Trophoblast cell (in vitro differentiated cells and primary cell): ENCODE results near the gene PDE4D.
A peak's percentile ranks its signal among the peaks of the same experiment; 100 is the strongest.

Experiments
- DNase-seq, 2 donors: peaks; one replicate each; pipeline ENCODE4 v3.0.0-alpha.2; 2016
- H2AFZ ChIP-seq: 2 replicates; pipeline ENCODE4 v1.6.1; 2013; ENCODE audit warnings: low read length, moderate library complexity, mild to moderate bottlenecking; ENCODE audit not compliant: insufficient read depth, poor library complexity
- H2AK5ac ChIP-seq: 2 replicates; pipeline ENCODE4 v1.6.1; 2013; ENCODE audit warnings: mild to moderate bottlenecking, low read length
- H2BK120ac ChIP-seq: 2 replicates; pipeline ENCODE4 v1.6.1; 2013; ENCODE audit warnings: low read length, mild to moderate bottlenecking, moderate library complexity; ENCODE audit not compliant: insufficient read depth, poor library complexity
- H2BK12ac ChIP-seq: 2 replicates; pipeline ENCODE4 v1.6.1; 2013; ENCODE audit warnings: mild to moderate bottlenecking, low read length, moderate library complexity
- H2BK5ac ChIP-seq: 2 replicates; pipeline ENCODE4 v1.6.1; 2013; ENCODE audit warnings: low read length, low read depth, moderate library complexity, mild to moderate bottlenecking; ENCODE audit not compliant: poor library complexity
- H3K14ac ChIP-seq: 2 replicates; pipeline ENCODE4 v1.6.1; 2013; ENCODE audit warnings: mild to moderate bottlenecking, low read length
- H3K18ac ChIP-seq: 2 replicates; pipeline ENCODE4 v1.6.1; 2013; ENCODE audit warnings: mild to moderate bottlenecking, low read length
- H3K23ac ChIP-seq: 2 replicates; pipeline ENCODE4 v1.6.1; 2013; ENCODE audit warnings: low read length
- H3K27ac ChIP-seq: 2 replicates; pipeline ENCODE4 v1.5.1; 2013; ENCODE audit warnings: low read depth, mild to moderate bottlenecking, inconsistent platforms, low read length, moderate library complexity
- H3K27me3 ChIP-seq: 2 replicates; pipeline ENCODE4 v1.6.1; 2013; ENCODE audit warnings: inconsistent platforms, mild to moderate bottlenecking, low read length, moderate library complexity; ENCODE audit not compliant: insufficient read depth
- H3K36me3 ChIP-seq, 2 experiments: 1 replicate in 1 of 2; 2 replicates in 1 of 2; pipeline ENCODE4 v1.6.1; 2013; ENCODE audit warnings: low read length in 2 of 2, mild to moderate bottlenecking in 2 of 2, moderate library complexity in 1 of 2; ENCODE audit not compliant: insufficient read depth in 2 of 2, control insufficient read depth in 1 of 2
- H3K4ac ChIP-seq: 2 replicates; pipeline ENCODE4 v1.6.1; 2013; ENCODE audit warnings: low read depth, mild to moderate bottlenecking, low read length, moderate library complexity
- H3K4me1 ChIP-seq, 2 experiments: 1 replicate in 1 of 2; 2 replicates in 1 of 2; pipeline ENCODE4 v1.6.1; 2013; ENCODE audit warnings: low read length in 2 of 2, mild to moderate bottlenecking in 2 of 2, moderate library complexity in 1 of 2; ENCODE audit not compliant: insufficient read depth in 2 of 2, control insufficient read depth in 1 of 2
- H3K4me2 ChIP-seq: 2 replicates; pipeline ENCODE4 v1.6.1; 2013; ENCODE audit warnings: inconsistent platforms, mild to moderate bottlenecking, low read length, moderate library complexity
- H3K4me3 ChIP-seq: 2 replicates; pipeline ENCODE4 v1.5.1; 2013; ENCODE audit warnings: mild to moderate bottlenecking, low read depth, low read length, inconsistent platforms
- H3K79me1 ChIP-seq: one replicate; pipeline ENCODE4 v1.6.1; 2013; ENCODE audit warnings: low read length
- H3K79me2 ChIP-seq: 2 replicates; pipeline ENCODE4 v1.6.1; 2013; ENCODE audit warnings: low read length, mild to moderate bottlenecking; ENCODE audit not compliant: control insufficient read depth, insufficient read depth, poor library complexity
- H3K9ac ChIP-seq: 2 replicates; pipeline ENCODE4 v1.6.1; 2013; ENCODE audit warnings: mild to moderate bottlenecking, low read length
- H3K9me3 ChIP-seq: 2 replicates; pipeline ENCODE4 v1.6.1; 2013; ENCODE audit warnings: low read depth, mild to moderate bottlenecking, control low read depth, inconsistent platforms, low read length; ENCODE audit not compliant: insufficient read depth
- H4K12ac ChIP-seq: 2 replicates; pipeline ENCODE4 v1.6.1; 2013; ENCODE audit warnings: low read depth, mild to moderate bottlenecking, low read length, moderate library complexity
- H4K8ac ChIP-seq: 2 replicates; pipeline ENCODE4 v1.6.1; 2013; ENCODE audit warnings: low read depth, mild to moderate bottlenecking, low read length, moderate library complexity
- H4K91ac ChIP-seq: one replicate; pipeline ENCODE4 v1.6.1; 2013; ENCODE audit warnings: low read depth, mild to moderate bottlenecking, low read length, moderate library complexity
- WGBS: extraction: QIAGEN DNeasy Blood & Tissue Kit; methylation state at CpG from one replicate; pipeline ENCODE4 v1.1.7; 2013; ENCODE audit warnings: missing lambda C conversion rate; ENCODE audit not compliant: insufficient read length, insufficient coverage; ENCODE audit errors: extremely low coverage; 5-methylcytosine and 5-hydroxymethylcytosine counted together

PDE4D gene

GRCh38 chr5:59564895-59565294, 328.6 kb downstream of the PDE4D start:
- Histone ChIP-seq H4K12ac (no peak overlapping the region), H3K4me2 (no peak overlapping the region), H3K79me1 (no peaks in the 10 kb centered on the region), H3K9ac (no peak overlapping the region), H3K27ac (no peak overlapping the region), H2BK120ac (no peak overlapping the region), H4K8ac (no peak overlapping the region), H2AFZ (no peak overlapping the region), H2BK5ac (no peak overlapping the region), H3K79me2 (no peaks in the 10 kb centered on the region), H2AK5ac (no peak overlapping the region), H3K18ac (no peak overlapping the region), H3K4ac (no peak overlapping the region), H3K4me1 (peaks cover 3 to 4% of the 10 kb centered on the region in 2 experiments), H3K36me3 (no peaks in the 10 kb centered on the region), H3K23ac (no peak overlapping the region), H3K27me3 (no peaks in the 10 kb centered on the region), H3K9me3 (no peaks in the 10 kb centered on the region), H3K4me3 (no peak overlapping the region), H4K91ac (no peak overlapping the region), H3K14ac (no peak overlapping the region), H2BK12ac (no peak overlapping the region)
- no peak for DNase-seq
- WGBS: no CpG with 5 or more reads among the region's 1 CpG

GRCh38 chr5:59562756-59563389, 330.7 kb downstream of the PDE4D start:
- Histone ChIP-seq H2AK5ac (no peak overlapping the region), H3K79me1 (no peaks in the 10 kb centered on the region), H4K12ac (no peak overlapping the region), H3K27me3 (no peaks in the 10 kb centered on the region), H2AFZ (no peak overlapping the region), H2BK12ac (no peak overlapping the region), H3K27ac (no peak overlapping the region), H4K8ac (no peak overlapping the region), H3K23ac (no peak overlapping the region), H2BK5ac (no peak overlapping the region), H3K18ac (no peak overlapping the region), H3K79me2 (no peaks in the 10 kb centered on the region), H3K4me2 (peak overlapping the region; percentile 24), H3K9me3 (no peaks in the 10 kb centered on the region), H3K9ac (no peak overlapping the region), H3K4me1 (peaks cover 3 to 4% of the 10 kb centered on the region in 2 experiments), H3K4me3 (no peak overlapping the region), H3K4ac (no peak overlapping the region), H3K36me3 (no peaks in the 10 kb centered on the region), H3K14ac (no peak overlapping the region), H4K91ac (no peak overlapping the region), H2BK120ac (no peak overlapping the region)
- no CpG with 5 or more reads among the region's 3 CpGs for WGBS
- DNase-seq: peak; percentile 24 to 27

GRCh38 chr5:59560553-59560952, 333.0 kb downstream of the PDE4D start:
- Histone ChIP-seq H3K4me2 (no peak overlapping the region), H3K14ac (no peak overlapping the region), H3K79me1 (no peaks in the 10 kb centered on the region), H2AFZ (no peak overlapping the region), H2BK120ac (no peak overlapping the region), H2BK5ac (no peak overlapping the region), H3K36me3 (no peaks in the 10 kb centered on the region), H2AK5ac (no peak overlapping the region), H3K79me2 (no peaks in the 10 kb centered on the region), H3K18ac (no peak overlapping the region), H3K4ac (no peak overlapping the region), H4K8ac (no peak overlapping the region), H4K12ac (no peak overlapping the region), H2BK12ac (no peak overlapping the region), H3K27ac (no peak overlapping the region), H3K4me1 (peaks cover 3 to 4% of the 10 kb centered on the region in 2 experiments), H3K27me3 (no peaks in the 10 kb centered on the region), H3K9ac (no peak overlapping the region), H3K4me3 (no peak overlapping the region), H4K91ac (no peak overlapping the region), H3K9me3 (no peaks in the 10 kb centered on the region), H3K23ac (no peak overlapping the region)
- WGBS: no CpG with 5 or more reads among the region's 2 CpGs
- no peak for DNase-seq

- Histone ChIP-seq H3K4ac (no peak overlapping the region), H3K18ac (no peak overlapping the region), H4K8ac (no peak overlapping the region), H2BK120ac (no peak overlapping the region), H3K14ac (no peak overlapping the region), H3K4me3 (no peak overlapping the region), H2BK12ac (no peak overlapping the region), H3K27ac (no peak overlapping the region), H2BK5ac (no peak overlapping the region), H3K36me3 (no peaks in the 10 kb centered on the region), H3K9ac (no peak overlapping the region), H3K4me1 (peaks cover 3 to 4% of the 10 kb centered on the region in 2 experiments), H3K79me2 (no peaks in the 10 kb centered on the region), H3K4me2 (no peak overlapping the region), H3K9me3 (no peaks in the 10 kb centered on the region), H3K23ac (no peak overlapping the region), H4K91ac (no peak overlapping the region), H2AK5ac (no peak overlapping the region), H4K12ac (no peak overlapping the region), H2AFZ (no peak overlapping the region), H3K79me1 (no peaks in the 10 kb centered on the region), H3K27me3 (no peaks in the 10 kb centered on the region)
- DNase-seq: no peak
- no CpG with 5 or more reads among the region's 4 CpGs for WGBS
Measured at GRCh38 chr5:59559847-59560246, 333.7 kb downstream of the PDE4D start.
